SK-N-SH (cell line): ENCODE measurements around the gene VPS35L. TPM values are rescaled to one million over a fixed set of nuclear protein-coding genes. Genes with fewer than 3 reads are reported as not detected.

Source experiments
- CTCF ChIA-PET: fragments of 300-600, 350-600 bp; formaldehyde crosslinking; extraction: SDS; loops from one replicate; lab custom pipeline; 2021; lab: Yijun Ruan, JAX
- POLR2A ChIA-PET: fragments of 350-600 bp; sonication (Branson Sonifier 250); formaldehyde crosslinking; extraction: SDS; loops from one replicate; lab custom pipeline; 2020; ENCODE audit warnings: antibody characterized with exemption, inconsistent platforms; lab: Yijun Ruan, JAX
- DNase-seq: peaks from one replicate; pipeline ENCODE4 v3.0.0; 2012
- H2AFZ ChIP-seq: fragments of 200-600 bp; sonication (generic); 2 replicates; pipeline ENCODE4 v1.8.1; 2016; ENCODE audit warnings: antibody characterized with exemption, mild to moderate bottlenecking, low read depth
- H3F3A ChIP-seq: fragments of 200-600 bp; sonication (generic); replicated peaks from 2 replicates; pipeline ENCODE3; 2016; ENCODE audit warnings: antibody characterized with exemption, mild to moderate bottlenecking; ENCODE audit not compliant: insufficient read depth
- H3K27ac ChIP-seq, 2 experiments: fragments of 200-500 bp in 1 of 2; fragments of 200-600 bp in 1 of 2; sonication (Bioruptor generic) in 1 of 2; sonication (generic), shearing (Covaris generic) in 1 of 2; 2 replicates each; pipeline versions ENCODE4 v1.5.1 to v1.6.1; 2014 to 2016; ENCODE audit warnings: low read depth in 2 of 2, inconsistent platforms in 1 of 2, low read length in 1 of 2, mild to moderate bottlenecking in 1 of 2, mixed read lengths in 1 of 2
- H3K27me3 ChIP-seq: fragments of 200-600 bp; sonication (generic), shearing (Covaris generic); 2 replicates; pipeline ENCODE4 v1.6.1; 2016; ENCODE audit warnings: mixed run types; ENCODE audit not compliant: insufficient read depth
- H3K36me3 ChIP-seq, 2 experiments: fragments of 200-500 bp in 1 of 2; fragments of 200-600 bp in 1 of 2; sonication (Bioruptor generic) in 1 of 2; sonication (generic) in 1 of 2; replicated peaks in 1 of 2; 2 replicates each; pipeline versions ENCODE3 to v1.5.1; 2014 to 2016; ENCODE audit warnings: low read length in 1 of 2, mild to moderate bottlenecking in 1 of 2; ENCODE audit not compliant: insufficient read depth in 2 of 2, control insufficient read depth in 1 of 2
- H3K4me1 ChIP-seq, 2 experiments: fragments of 200-500 bp in 1 of 2; fragments of 200-600 bp in 1 of 2; sonication (Bioruptor generic) in 1 of 2; sonication (generic), shearing (Covaris generic) in 1 of 2; 2 replicates each; pipeline versions ENCODE4 v1.5.1 to v1.6.1; 2014 to 2016; ENCODE audit warnings: low read depth in 1 of 2, low read length in 1 of 2, mixed run types in 1 of 2; ENCODE audit not compliant: insufficient read depth in 2 of 2, control insufficient read depth in 1 of 2
- H3K4me2 ChIP-seq: fragments of 200-600 bp; sonication (generic), shearing (Covaris generic); 2 replicates; pipeline ENCODE4 v1.6.1; 2017; ENCODE audit warnings: mixed run types
- H3K4me3 ChIP-seq, 2 experiments: fragments of 200-500 bp in 1 of 2; fragments of 200-600 bp in 1 of 2; sonication (Bioruptor generic) in 1 of 2; sonication (generic), shearing (Covaris generic) in 1 of 2; 2 replicates each; pipeline versions ENCODE4 v1.5.1 to v1.8.1; 2014 to 2016; ENCODE audit warnings: low read depth in 2 of 2, inconsistent platforms in 1 of 2, low read length in 1 of 2, mild to moderate bottlenecking in 1 of 2, mixed read lengths in 1 of 2, moderate library complexity in 1 of 2
- H3K79me2 ChIP-seq: fragments of 200-600 bp; sonication (generic); 2 replicates; pipeline ENCODE4 v1.8.1; 2017; ENCODE audit warnings: mild to moderate bottlenecking; ENCODE audit not compliant: insufficient read depth
- H3K9ac ChIP-seq: fragments of 200-600 bp; sonication (generic); 2 replicates; pipeline ENCODE4 v1.6.1; 2017; ENCODE audit warnings: mixed run types
- H3K9me2 ChIP-seq: fragments of 200-600 bp; sonication (generic); 2 replicates; pipeline ENCODE4 v1.6.1; 2017; ENCODE audit warnings: mixed run types
- H3K9me3 ChIP-seq: fragments of 200-600 bp; sonication (generic); 2 replicates; pipeline ENCODE4 v1.6.1; 2017; ENCODE audit warnings: mixed run types, mild to moderate bottlenecking, moderate library complexity
- H4K20me1 ChIP-seq: fragments of 200-600 bp; sonication (generic); 2 replicates; pipeline ENCODE4 v1.6.1; 2017; ENCODE audit warnings: mild to moderate bottlenecking, mixed run types; ENCODE audit not compliant: insufficient read depth
- MEF2A ChIP-seq: IDR thresholded peaks from 2 replicates; pipeline ENCODE4 v1.4.0; 2012; ENCODE audit warnings: low read depth, borderline replicate concordance
- MXI1 ChIP-seq: IDR thresholded peaks from 2 replicates; pipeline ENCODE4 v1.6.1; 2012; ENCODE audit warnings: mild to moderate bottlenecking, low read depth, low read length, improper control_type of control experiment
- RAD21 ChIP-seq: IDR thresholded peaks from 2 replicates; pipeline ENCODE4 v1.6.1; 2012; ENCODE audit warnings: mild to moderate bottlenecking, low read length
- RCOR1 ChIP-seq: fragments of 150-350 bp; IDR thresholded peaks from 2 replicates; pipeline ENCODE4 v1.6.1; 2017; ENCODE audit warnings: antibody characterized with exemption, low read length
- TAF1 ChIP-seq: IDR thresholded peaks from 2 replicates; pipeline ENCODE4 v1.6.1; 2012; ENCODE audit warnings: low read depth, mild to moderate bottlenecking, low read length, moderate library complexity, borderline replicate concordance
- TEAD4 ChIP-seq: IDR thresholded peaks from 2 replicates; pipeline ENCODE4 v1.4.0; 2012; ENCODE audit warnings: mild to moderate bottlenecking, borderline replicate concordance; ENCODE audit not compliant: insufficient read depth
- WGBS: methylation state at CpG from one replicate; pipeline ENCODE4 v1.1.6; 2017; ENCODE audit warnings: low lambda C conversion rate; 5-methylcytosine and 5-hydroxymethylcytosine counted together
- polyA plus RNA-seq, 3 experiments: library from polyadenylated mRNA; depleted of rRNA; stranded (reverse); fragments of >200 nt; gene quantifications; 2 replicates each; pipeline ENCODE4 v1.2.3, GENCODE V29; 2012
- TF ChIP-seq, protein P1 (sequence below): fragments of 150-350 bp; IDR thresholded peaks from 2 replicates; pipeline ENCODE4 v1.6.1; 2016; ENCODE audit warnings: mild to moderate bottlenecking, low read depth, low read length
- TF ChIP-seq, protein P2 (sequence below): IDR thresholded peaks from 2 replicates; pipeline ENCODE4 v1.4.0; 2012; ENCODE audit warnings: low read depth, borderline replicate concordance
- TF ChIP-seq, protein P3 (sequence below): IDR thresholded peaks from 2 replicates; pipeline ENCODE4; 2012

Gene VPS35L
- polyA plus RNA-seq, 1 of the 3 experiments (the other 2 are of a cell fraction) = 35.3 TPM

DNA sequence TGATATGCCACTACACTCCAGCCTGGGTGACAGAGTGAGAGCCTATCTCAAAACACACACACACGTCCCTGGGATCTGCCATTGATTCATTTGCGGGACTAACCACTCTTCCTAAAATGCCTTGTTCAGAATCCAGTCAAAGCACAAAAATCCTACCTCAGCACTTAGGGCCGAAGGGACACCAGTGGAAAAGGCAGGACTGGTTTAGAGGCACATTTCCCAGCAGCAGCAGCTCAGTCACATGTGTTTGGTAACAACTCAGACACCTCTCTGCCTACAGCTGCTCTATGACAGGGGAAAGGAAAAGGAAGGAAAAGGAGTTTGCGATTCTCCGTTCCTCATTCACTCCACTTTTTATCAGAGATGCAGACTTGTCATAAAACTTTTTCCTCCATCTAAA, 150.3 kb downstream of the VPS35L start (continued):
- TF ChIP-seq, protein P1, sequence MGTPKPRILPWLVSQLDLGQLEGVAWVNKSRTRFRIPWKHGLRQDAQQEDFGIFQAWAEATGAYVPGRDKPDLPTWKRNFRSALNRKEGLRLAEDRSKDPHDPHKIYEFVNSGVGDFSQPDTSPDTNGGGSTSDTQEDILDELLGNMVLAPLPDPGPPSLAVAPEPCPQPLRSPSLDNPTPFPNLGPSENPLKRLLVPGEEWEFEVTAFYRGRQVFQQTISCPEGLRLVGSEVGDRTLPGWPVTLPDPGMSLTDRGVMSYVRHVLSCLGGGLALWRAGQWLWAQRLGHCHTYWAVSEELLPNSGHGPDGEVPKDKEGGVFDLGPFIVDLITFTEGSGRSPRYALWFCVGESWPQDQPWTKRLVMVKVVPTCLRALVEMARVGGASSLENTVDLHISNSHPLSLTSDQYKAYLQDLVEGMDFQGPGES = no peak
- TF ChIP-seq, protein P2, sequence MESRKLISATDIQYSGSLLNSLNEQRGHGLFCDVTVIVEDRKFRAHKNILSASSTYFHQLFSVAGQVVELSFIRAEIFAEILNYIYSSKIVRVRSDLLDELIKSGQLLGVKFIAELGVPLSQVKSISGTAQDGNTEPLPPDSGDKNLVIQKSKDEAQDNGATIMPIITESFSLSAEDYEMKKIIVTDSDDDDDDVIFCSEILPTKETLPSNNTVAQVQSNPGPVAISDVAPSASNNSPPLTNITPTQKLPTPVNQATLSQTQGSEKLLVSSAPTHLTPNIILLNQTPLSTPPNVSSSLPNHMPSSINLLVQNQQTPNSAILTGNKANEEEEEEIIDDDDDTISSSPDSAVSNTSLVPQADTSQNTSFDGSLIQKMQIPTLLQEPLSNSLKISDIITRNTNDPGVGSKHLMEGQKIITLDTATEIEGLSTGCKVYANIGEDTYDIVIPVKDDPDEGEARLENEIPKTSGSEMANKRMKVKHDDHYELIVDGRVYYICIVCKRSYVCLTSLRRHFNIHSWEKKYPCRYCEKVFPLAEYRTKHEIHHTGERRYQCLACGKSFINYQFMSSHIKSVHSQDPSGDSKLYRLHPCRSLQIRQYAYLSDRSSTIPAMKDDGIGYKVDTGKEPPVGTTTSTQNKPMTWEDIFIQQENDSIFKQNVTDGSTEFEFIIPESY = no peak
- TF ChIP-seq, protein P3, sequence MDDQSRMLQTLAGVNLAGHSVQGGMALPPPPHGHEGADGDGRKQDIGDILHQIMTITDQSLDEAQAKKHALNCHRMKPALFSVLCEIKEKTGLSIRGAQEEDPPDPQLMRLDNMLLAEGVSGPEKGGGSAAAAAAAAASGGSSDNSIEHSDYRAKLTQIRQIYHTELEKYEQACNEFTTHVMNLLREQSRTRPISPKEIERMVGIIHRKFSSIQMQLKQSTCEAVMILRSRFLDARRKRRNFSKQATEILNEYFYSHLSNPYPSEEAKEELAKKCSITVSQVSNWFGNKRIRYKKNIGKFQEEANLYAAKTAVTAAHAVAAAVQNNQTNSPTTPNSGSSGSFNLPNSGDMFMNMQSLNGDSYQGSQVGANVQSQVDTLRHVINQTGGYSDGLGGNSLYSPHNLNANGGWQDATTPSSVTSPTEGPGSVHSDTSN = no peak
- TF ChIP-seq RCOR1 (no peak), MEF2A (no peak)

DNA sequence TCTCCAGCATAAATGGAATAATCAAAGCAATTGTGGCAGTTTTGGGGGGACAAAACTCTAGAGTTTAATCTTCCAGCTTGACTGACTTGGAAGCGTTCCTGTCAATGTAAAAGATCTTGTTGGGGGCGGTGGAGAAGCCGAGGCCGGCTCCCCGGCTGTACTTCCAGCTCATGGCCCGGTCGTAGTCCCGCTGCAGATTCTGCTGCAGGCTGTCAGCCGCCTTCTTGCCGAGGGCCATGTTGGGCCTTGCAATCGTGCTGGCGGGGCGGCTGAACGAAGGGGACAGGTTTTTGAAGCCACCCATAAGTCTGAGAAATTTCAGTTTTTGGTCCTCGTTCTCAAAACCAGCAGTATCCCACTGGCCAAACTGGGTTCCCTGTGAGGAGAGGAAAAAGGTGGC, 151.3 kb downstream of the VPS35L start:
- POLR2A ChIA-PET = interaction anchor here (1.0 kb wide), 1 partner anchor 11 kb away, joined by 5 read pairs; the partner anchor contains the start of genes IQCK and KNOP1
- H3K27ac ChIP-seq = no peak overlapping the region
- no peak overlapping the region for H2AFZ ChIP-seq
- H3K27me3 ChIP-seq = no peaks in the 10 kb centered on the region
- no peak for TF ChIP-seq RAD21
- TF ChIP-seq TAF1 = no peak
- no peak for TF ChIP-seq TEAD4
- TF ChIP-seq, protein P1 = no peak
- TF ChIP-seq MXI1 = no peak
- TF ChIP-seq RCOR1 = no peak
- TF ChIP-seq, all 33 proteins: peak for 0
- WGBS = 97% methylated on average over 15 of the region's 15 CpGs
- peaks cover 25% of the 10 kb centered on the region; the same call in 1 of the 2 replicates for H3K79me2 ChIP-seq
- H3K36me3 ChIP-seq = peaks cover 44 to 77% of the 10 kb centered on the region in 2 experiments
- H4K20me1 ChIP-seq = peaks cover 10% of the 10 kb centered on the region; the same call in 1 of the 2 replicates
- no peak for DNase-seq
- no peaks in the 10 kb centered on the region for H3K9me2 ChIP-seq
- H3K9me3 ChIP-seq = no peaks in the 10 kb centered on the region
- no peak overlapping the region for H3K4me2 ChIP-seq
- CTCF ChIA-PET = no interaction called here
- peaks cover 0 to 7% of the 10 kb centered on the region in 2 experiments; a peak in 2 of 4 replicates for H3K4me1 ChIP-seq
- H3F3A ChIP-seq = peaks cover 11% of the 10 kb centered on the region
- H3K4me3 ChIP-seq = no peak overlapping the region
- no peak overlapping the region for H3K9ac ChIP-seq
